HG02610 (cell line): ENCODE results near the gene ZBTB21.

Experiments
- ATAC-seq: cut with Tn5 transposase; IDR thresholded peaks from one replicate; pipeline ENCODE4 v1.9.1; 2021; ENCODE audit warnings: mild to moderate bottlenecking, moderate library complexity; ENCODE audit not compliant: unreplicated experiment

ZBTB21 gene

GRCh38 chr21:42009831-42010506 lies at the start of gene ZBTB21:
Gene ZBTB21, minus strand, starts transcription at chr21:42010360. Its CDS starts 16,265 bp downstream, at chr21:41994095.
- peak; percentile 64 for ATAC-seq

- ATAC-seq: no peak
Measured at GRCh38 chr21:42059721-42060120, 49.6 kb upstream of the ZBTB21 start.

GRCh38 chr21:42059141-42059540 lies 49.0 kb upstream of the ZBTB21 start:
- ATAC-seq: no peak

- no peak for ATAC-seq
Measured at GRCh38 chr21:42058631-42059111, 48.5 kb upstream of the ZBTB21 start.

- no peak for ATAC-seq
Measured at GRCh38 chr21:42057851-42058437, 47.8 kb upstream of the ZBTB21 start.

- no peak for ATAC-seq
Measured at GRCh38 chr21:42056996-42057689, 47.0 kb upstream of the ZBTB21 start.

GRCh38 chr21:42056468-42056867 lies 46.3 kb upstream of the ZBTB21 start:
- no peak for ATAC-seq

GRCh38 chr21:42055425-42055824 lies 45.3 kb upstream of the ZBTB21 start:
- no peak for ATAC-seq

GRCh38 chr21:42051788-42052187 lies 41.6 kb upstream of the ZBTB21 start:
- no peak for ATAC-seq

- no peak for ATAC-seq
Measured at GRCh38 chr21:42049578-42050430, 39.6 kb upstream of the ZBTB21 start.

- ATAC-seq: no peak
Measured at GRCh38 chr21:42048870-42049577, 38.9 kb upstream of the ZBTB21 start.

- no peak for ATAC-seq
Measured at GRCh38 chr21:42047821-42048613, 37.9 kb upstream of the ZBTB21 start.

- no peak for ATAC-seq
Measured at GRCh38 chr21:42044871-42045495, 34.8 kb upstream of the ZBTB21 start.

GRCh38 chr21:42043961-42044360 lies 33.8 kb upstream of the ZBTB21 start:
- no peak for ATAC-seq

- ATAC-seq: no peak
Measured at GRCh38 chr21:42043201-42043895, 33.2 kb upstream of the ZBTB21 start.

- ATAC-seq: no peak
Measured at GRCh38 chr21:42042651-42043050, 32.5 kb upstream of the ZBTB21 start.

GRCh38 chr21:42041711-42042110 lies 31.6 kb upstream of the ZBTB21 start:
- ATAC-seq: no peak

GRCh38 chr21:42041246-42041645 lies 31.1 kb upstream of the ZBTB21 start:
- no peak for ATAC-seq
